Measurements from ENCODE around the gene SHTN1.

Gene SHTN1

DNA sequence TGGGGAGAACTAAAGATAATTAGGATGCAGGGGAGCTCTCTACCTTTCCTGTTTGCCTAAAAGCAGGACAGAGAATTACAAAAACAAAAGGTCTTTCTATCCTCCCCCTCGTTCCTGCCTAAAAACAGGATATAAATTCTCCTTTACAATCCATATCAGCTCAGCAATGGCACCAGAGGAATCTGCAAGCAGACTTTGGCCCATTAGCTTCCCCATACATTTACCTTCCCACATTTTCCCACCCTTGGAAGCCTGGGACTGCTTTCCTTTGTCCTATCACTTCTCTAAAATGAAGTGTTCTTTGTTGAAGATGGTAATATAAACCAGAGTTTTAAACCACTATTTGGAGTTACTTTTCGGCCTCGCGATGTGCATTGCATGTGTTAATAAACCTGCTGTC, 15.5 kb downstream of the SHTN1 start:
- DNase-seq (ENCODE audit: extremely low spot score, insufficient read length, low read depth): no peak
- FAIRE-seq: no peak

DNA sequence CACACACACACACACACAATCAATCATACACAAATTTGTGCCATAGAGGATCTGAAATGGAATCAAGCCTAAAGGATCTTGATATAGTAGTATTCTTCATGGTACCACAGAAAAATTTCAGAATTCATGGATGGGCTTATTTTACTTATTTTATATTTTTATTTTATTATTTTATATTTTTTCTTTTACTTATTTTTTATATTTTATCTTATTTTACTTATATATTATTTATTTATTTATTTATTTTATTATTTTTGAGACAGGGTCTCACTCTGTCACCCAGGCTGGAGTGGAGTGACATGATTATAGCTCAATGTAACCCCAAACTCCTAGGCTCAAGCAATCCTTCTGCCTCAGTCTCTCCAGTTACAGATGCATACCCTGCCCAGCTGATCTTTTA, 16.7 kb downstream of the SHTN1 start:
- FAIRE-seq (no peak), DNase-seq (ENCODE audit: extremely low spot score, insufficient read length, low read depth) (no peak)

- DNase-seq (ENCODE audit: extremely low spot score, insufficient read length, low read depth): no peak
- FAIRE-seq: no peak
These were observed 19.4 kb downstream of the SHTN1 start for GRCh38 chr10:116985611-116986010.

DNA sequence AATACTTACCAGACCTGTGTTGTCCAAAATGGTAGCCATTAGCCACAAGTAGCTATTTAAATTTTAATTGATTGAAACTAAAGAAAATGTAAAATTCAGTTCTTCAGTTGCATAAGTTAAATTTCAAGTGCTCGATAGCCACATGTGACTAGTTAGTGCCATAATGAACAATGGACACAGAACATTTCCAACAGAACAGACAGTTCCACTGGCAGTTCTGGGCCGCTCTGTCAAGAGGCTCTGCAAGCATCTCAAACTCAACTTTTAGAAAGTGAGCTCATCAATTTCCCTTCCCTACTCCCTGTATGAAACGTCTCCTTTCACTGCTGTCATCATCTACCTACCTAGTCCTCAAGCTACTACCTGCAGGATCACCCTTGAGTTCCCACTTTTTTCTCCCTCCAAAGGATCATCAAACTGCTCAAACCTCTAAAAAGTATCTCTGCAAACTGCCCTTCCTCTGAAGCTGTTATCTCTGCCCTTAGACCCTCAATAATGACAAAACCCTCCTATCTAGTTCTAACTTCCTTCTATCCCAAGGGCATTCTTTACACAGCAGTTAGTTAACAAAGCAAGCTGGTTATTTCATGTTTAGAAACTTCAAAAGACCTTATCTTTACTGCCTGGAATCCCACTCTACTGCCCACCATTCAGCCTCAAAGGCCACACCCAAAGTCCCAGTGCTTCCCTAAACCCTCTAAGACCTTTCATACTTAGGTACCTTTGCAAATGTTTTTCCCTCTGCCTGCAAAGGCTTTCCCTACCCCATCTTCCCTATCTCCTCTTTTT, 20.6 kb downstream of the SHTN1 start:
- FAIRE-seq: no peak
- no peak for DNase-seq (ENCODE audit: extremely low spot score, insufficient read length, low read depth)

DNA sequence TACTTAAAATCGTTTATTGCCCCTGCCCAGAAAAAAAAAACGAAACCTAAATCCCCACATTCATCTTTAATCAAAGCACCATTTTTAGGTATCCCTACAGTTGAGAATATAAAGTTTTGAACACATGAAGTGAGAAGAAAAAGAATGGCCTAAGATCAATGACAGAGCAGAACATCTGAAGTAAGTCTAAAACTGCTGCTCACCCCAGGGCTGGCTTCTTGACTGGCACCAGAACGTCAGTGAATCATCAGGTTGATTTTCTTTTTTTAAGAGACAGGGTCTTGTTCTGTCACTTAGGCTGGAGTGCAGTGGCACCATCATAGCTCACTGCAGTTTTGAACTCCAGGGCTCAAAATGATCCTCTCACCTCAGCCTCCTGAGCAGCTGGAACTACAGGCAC, 24.9 kb downstream of the SHTN1 start:
- DNase-seq (ENCODE audit: extremely low spot score, insufficient read length, low read depth) (no peak), FAIRE-seq (no peak)

- DNase-seq (ENCODE audit: extremely low spot score, insufficient read length, low read depth): no peak
- FAIRE-seq: no peak
These were observed 26.1 kb downstream of the SHTN1 start for GRCh38 chr10:116978901-116979300.

GRCh38 chr10:116974456-116975005, 30.5 kb downstream of the SHTN1 start:
- FAIRE-seq (no peak), DNase-seq (ENCODE audit: extremely low spot score, insufficient read length, low read depth) (no peak)

DNA sequence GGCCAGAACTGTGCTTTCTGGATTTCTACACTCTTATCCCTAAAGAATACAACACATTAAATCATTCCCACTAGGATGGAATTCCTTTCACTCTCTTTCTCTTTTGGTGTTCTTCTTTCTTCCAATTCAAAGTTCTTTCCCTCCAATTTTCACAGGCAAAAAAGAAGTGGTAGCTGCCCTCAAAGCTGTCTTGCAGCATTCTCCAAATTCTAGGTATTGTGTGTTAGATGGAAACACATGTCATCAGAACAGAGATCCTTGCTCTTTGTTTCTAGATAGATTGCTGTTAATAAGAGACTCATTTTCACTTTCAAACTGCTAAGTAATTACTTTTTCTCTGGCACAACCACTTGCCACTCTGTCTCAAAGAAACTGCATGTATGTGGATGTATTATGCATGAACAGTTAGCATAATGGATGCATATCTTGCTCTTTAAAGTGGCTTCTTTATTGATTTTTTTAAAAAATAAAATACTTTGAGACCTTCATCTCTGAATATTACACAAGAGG, 31.0 kb downstream of the SHTN1 start:
- DNase-seq (ENCODE audit: extremely low spot score, insufficient read length, low read depth): no peak
- no peak for FAIRE-seq

DNA sequence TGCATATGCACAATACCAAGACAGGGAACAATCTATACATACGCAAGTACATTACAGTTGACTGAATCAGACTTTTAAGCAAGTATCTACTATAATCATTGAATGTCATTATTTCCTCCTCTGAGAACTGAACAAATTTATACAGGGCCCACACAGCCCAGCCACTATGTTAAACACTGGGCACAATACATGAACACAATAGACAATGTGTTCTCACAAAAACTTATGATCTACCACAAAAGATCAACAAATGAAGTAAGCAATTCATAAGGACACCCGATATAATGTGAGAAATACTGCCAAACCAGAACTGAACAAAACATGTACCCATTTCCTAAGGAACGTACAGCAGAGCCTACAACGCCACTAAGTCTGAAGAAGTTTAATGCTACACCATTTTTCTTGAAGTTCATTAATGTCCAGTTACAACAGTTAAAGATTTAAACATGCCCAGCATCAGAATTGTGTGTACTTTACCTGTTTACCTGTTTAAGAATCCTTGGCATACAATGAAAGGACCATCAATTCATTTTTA, 31.5 kb downstream of the SHTN1 start:
- no peak for DNase-seq (ENCODE audit: extremely low spot score, insufficient read length, low read depth)

DNA sequence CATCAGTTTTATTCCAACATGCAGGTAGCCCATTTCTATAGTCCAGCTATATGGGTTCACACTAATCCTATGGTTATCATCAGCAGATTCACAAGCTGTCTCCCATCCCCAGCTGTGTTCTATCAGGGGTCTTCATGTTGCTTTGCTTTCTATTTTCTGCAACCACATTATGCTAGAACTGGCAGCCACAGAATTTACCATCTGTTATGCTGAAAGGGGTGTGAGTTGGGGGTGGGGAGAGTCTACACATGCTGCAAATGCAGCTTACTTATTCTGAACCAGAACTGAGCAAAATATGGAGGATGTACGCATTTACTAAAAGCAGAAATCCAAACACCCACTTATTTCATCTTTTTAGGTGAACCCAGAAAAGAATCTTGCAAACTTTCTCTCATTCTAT, 32.9 kb downstream of the SHTN1 start:
- DNase-seq (ENCODE audit: extremely low spot score, insufficient read length, low read depth) (no peak), FAIRE-seq (no peak)

More for the DNA sequence above, 31.5 kb downstream of the SHTN1 start:
- no peak for FAIRE-seq

DNA sequence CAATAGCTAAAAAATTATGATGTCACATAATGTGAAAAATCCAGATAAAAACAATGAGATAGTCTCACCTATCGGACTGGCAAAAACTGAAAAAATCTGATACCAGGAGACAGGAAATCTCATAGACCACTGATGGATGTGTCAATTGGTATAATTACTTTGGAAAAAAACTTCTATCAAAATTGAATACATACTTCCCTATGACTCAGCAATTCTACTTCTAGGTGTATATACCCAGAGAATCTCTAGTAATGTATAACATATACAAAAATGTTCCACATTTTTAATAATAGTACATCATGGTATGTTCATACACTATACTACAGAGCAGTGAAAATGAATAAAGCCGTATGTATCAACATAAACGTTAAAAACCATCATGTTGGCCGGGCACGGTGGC, 34.9 kb downstream of the SHTN1 start:
- DNase-seq (ENCODE audit: extremely low spot score, insufficient read length, low read depth): no peak
- FAIRE-seq: no peak

- no peak for FAIRE-seq
- DNase-seq (ENCODE audit: extremely low spot score, insufficient read length, low read depth): no peak
These were observed 36.7 kb downstream of the SHTN1 start for GRCh38 chr10:116968331-116968730.

DNA sequence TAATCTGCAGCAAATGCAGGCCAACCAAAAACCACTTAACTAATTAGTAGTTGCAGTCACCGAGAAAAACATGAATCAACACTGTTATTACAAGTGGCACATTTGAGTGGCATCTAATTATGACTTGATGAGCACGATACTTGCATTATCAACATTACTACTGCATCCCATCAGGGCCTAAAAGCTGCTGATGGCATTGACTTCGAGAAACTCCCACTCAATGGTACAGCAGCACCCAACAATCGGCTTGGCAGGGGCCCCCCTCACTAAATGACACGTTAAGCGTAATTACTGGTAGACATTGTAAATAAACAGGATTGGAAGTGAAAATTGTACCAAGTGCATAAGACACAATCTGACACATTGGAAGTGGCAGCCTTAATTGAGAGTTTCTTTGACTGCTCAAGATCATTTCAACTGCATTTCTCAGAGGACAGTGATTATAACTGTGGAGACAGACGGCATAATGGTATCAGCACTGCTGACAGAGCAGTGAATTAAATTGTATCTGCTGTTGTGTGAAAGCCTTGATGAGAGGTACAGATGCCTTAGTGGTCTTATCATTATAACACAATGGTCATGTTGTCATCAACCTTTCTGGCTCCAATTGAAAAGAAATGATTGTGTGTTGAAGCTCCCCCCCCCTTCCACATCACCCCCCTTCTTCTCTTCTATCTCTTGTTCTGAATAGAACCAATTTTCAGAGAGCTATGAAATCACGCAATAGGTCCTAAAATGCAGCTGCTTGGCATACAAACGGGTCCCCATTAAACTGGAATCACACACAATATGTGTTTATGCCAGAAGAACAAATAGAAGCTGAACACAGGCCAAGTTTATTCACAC, 43.4 kb downstream of the SHTN1 start:
- DNase-seq (ENCODE audit: extremely low spot score, insufficient read length, low read depth) (no peak), FAIRE-seq (no peak)

GRCh38 chr10:116960066-116960776, 44.8 kb downstream of the SHTN1 start:
- FAIRE-seq: no peak

GRCh38 chr10:116952729-116953128, 52.3 kb downstream of the SHTN1 start:
- FAIRE-seq (no peak), DNase-seq (ENCODE audit: extremely low spot score, insufficient read length, low read depth) (no peak)

More at GRCh38 chr10:116960066-116960776, 44.8 kb downstream of the SHTN1 start:
- no peak for DNase-seq (ENCODE audit: extremely low spot score, insufficient read length, low read depth)

DNA sequence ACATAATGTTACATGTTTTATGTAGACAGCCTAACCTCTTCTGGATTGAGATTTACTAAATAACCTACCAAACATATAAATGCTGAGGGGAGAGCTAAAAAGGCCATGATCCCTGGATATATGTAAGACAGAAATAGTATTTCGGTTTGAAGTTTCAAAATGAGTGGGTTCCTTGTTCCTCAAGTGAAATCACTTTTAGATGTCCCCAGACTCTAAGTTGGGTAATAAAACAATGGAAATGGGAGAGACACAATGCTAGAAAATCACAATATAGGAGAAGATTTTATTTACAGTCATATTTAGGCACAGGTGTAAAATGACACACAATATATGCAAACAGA, 56.5 kb downstream of the SHTN1 start:
- FAIRE-seq (no peak), DNase-seq (ENCODE audit: extremely low spot score, insufficient read length, low read depth) (no peak)

DNA sequence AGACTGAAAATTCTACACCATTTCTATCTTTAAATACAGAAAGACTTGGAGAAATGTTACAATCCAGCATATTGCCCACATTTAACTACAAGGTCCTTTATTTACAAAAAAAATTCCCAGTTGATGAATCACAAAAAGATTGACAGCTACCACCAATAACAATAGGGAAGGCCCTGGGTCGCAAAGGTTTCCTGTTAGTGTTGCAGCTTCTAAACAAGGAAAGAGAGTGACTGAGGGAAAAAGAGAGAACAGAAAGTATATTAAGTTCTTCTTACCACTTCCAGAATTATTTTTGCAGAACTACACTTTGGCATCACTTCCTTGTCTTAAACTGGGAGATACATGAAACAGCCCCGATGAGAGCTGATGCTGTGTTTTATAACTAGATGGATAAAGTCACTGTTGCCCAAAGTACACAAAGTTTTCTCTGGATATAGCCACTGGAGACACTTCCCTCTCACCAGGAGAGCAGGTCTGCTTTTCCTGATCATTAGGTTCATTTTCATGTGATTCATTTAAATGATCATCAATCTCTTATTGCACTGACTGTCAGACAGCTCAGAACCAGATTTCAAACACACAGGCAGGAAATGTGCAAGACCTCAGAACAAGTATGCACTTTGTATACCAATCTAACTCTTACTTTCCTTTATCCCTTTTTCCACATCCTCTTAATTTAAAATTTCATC, 57.0 kb downstream of the SHTN1 start:
- DNase-seq (ENCODE audit: extremely low spot score, insufficient read length, low read depth) (no peak), FAIRE-seq (no peak)

DNA sequence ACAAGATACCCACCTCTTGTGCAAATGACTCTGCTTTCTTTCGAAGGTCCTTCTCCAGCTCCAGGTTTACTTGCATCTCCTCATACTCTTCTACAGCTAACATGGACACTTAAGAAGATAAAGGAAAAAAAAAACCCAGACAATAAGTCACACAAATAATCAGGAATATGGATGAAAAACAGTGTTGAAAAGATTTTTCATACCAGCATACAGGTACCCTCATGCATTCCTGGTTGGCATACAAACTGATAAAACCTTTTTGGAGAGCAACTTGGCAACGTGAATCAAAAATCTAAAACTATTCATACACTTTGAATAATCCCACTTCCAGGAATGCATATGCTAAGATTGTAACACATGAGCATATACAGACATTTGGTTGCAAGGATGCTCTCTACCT, 60.1 kb downstream of the SHTN1 start:
- no peak for FAIRE-seq
- DNase-seq (ENCODE audit: extremely low spot score, insufficient read length, low read depth): no peak

DNA sequence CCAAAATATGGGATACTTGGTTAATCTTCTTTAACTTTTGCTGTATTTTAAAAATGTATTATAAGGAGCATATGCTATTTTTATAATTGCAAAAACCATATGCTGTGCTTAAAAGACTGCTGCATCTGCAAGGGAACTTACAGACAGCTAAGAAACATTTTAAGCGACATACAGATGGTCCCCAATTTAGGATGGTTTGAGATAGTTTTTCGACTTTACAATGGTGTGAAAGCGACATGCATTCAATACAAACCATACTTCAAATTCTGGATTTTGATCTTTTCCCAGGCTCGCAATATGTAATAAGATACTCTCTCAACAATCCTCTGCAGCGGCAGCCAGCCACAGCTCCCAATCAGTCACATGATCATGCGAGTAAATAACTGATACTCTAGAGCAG, 73.2 kb downstream of the SHTN1 start:
- DNase-seq (ENCODE audit: extremely low spot score, insufficient read length, low read depth): no peak
- FAIRE-seq: no peak

DNA sequence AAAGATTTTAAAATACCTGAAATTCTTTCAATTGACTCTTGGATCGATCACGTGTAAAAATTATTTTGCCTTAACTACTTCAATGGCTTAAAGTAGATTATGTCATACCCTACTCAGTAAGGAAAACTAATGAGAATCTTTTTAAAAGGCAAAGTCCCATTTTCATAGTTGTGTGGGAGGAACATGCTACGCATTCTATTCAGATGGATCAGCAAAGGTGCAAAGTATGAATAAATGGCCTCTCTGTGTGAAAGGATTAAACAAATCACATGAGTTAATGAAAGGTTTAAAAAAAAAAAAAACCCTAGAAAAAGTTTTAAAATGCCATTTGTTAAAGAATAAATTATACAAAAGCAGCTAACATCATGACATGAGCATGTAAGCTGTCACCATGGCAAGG, 78.6 kb downstream of the SHTN1 start:
- no peak for FAIRE-seq
- DNase-seq (ENCODE audit: extremely low spot score, insufficient read length, low read depth): no peak

Measured in GM18507 (cell line).